HCT116 (cell line): Measurements from ENCODE around the gene ESPNL. TPM values are rescaled to one million over a fixed set of nuclear protein-coding genes. Genes with fewer than 3 reads are reported as not detected.

Experiments used
- ATAC-seq: fragments of 200-7000 bp; cut with Tn5 transposase; 2 replicates; pipeline ENCODE4 v1.9.1; 2020; ENCODE audit warnings: mild to moderate bottlenecking, moderate library complexity
- BruUV-seq: library from RNA; stranded (reverse); fragments of 400-500 nt; replicated peaks from 2 replicates; lab custom pipeline; 2021; lab: Mats Ljungman, UMichigan
- CTCF ChIA-PET: fragments of 300-600 bp; sonication (Branson Sonifier 250); formaldehyde crosslinking; loops from one replicate; lab custom pipeline; 2021; ENCODE audit warnings: antibody characterized with exemption; lab: Charles Lee
- POLR2A ChIA-PET: fragments of 300-600, 350-600 bp; sonication (Branson Sonifier 250); formaldehyde crosslinking; loops from one replicate; lab custom pipeline; 2021; ENCODE audit warnings: antibody characterized with exemption; lab: Charles Lee
- RAD21 ChIA-PET, 2 experiments: fragments of 300-600 bp; sonication (Branson Sonifier 250); formaldehyde crosslinking; loops; one replicate each; lab custom pipeline; 2023; ENCODE audit warnings: low total read pairs in 2 of 2; ENCODE audit not compliant: uncharacterized antibody in 2 of 2, unreplicated experiment in 2 of 2, low non-redundant PET in 1 of 2; lab: Charles Lee
- DNase-seq: peaks from one replicate; pipeline ENCODE4 v3.0.0-alpha.2; 2010; ENCODE audit warnings: low read depth, low spot score
- H2AFZ ChIP-seq: fragments of 200-600 bp; shearing (Covaris generic), sonication (generic); 2 replicates; pipeline ENCODE4 v1.6.1; 2017; ENCODE audit warnings: low read depth, mixed run types, mixed read lengths, antibody characterized with exemption, low read length; ENCODE audit not compliant: poor library complexity, severe bottlenecking
- H3K27ac ChIP-seq: 2 replicates; pipeline ENCODE4 v1.5.1; 2012; ENCODE audit warnings: low read depth, low read length
- H3K27me3 ChIP-seq: fragments of 200-600 bp; sonication (generic); 2 replicates; pipeline ENCODE4 v1.6.1; 2016; ENCODE audit warnings: mixed run types, low read length, mixed read lengths; ENCODE audit not compliant: insufficient read depth
- H3K36me3 ChIP-seq, 2 experiments: fragments of 200-500 bp in 1 of 2; fragments of 200-600 bp in 1 of 2; sonication (Bioruptor generic) in 1 of 2; sonication (generic) in 1 of 2; 2 replicates each; pipeline versions ENCODE4 v1.5.1 to v1.6.1; 2014 to 2016; ENCODE audit warnings: low read length in 2 of 2, inconsistent platforms in 1 of 2, mixed read lengths in 1 of 2, mixed run types in 1 of 2; ENCODE audit not compliant: insufficient read depth in 2 of 2, control insufficient read depth in 1 of 2
- H3K4me1 ChIP-seq, 2 experiments: fragments of 200-600 bp in 1 of 2; sonication (generic) in 1 of 2; 2 replicates each; pipeline versions ENCODE4 v1.5.1 to v1.6.1; 2012 to 2017; ENCODE audit warnings: low read length in 2 of 2, inconsistent platforms in 1 of 2, mild to moderate bottlenecking in 1 of 2, mixed read lengths in 1 of 2, mixed run types in 1 of 2, moderate library complexity in 1 of 2; ENCODE audit not compliant: insufficient read depth in 2 of 2, control insufficient read depth in 1 of 2
- H3K4me2 ChIP-seq: fragments of 200-600 bp; sonication (generic); 2 replicates; pipeline ENCODE4 v1.6.1; 2017; ENCODE audit warnings: mixed run types, low read length, mixed read lengths
- H3K4me3 ChIP-seq, 2 experiments: fragments of 200-600 bp in 1 of 2; sonication (generic) in 1 of 2; replicated peaks in 1 of 2; 2 replicates each; pipeline ENCODE4 v1.5.1; 2011 to 2016; ENCODE audit warnings: low read length in 2 of 2, control low read depth in 1 of 2, low read depth in 1 of 2, mild to moderate bottlenecking in 1 of 2, mixed read lengths in 1 of 2, mixed run types in 1 of 2
- H3K79me2 ChIP-seq: fragments of 200-600 bp; sonication (generic); 2 replicates; pipeline ENCODE4 v1.6.1; 2017; ENCODE audit warnings: mild to moderate bottlenecking, mixed run types, low read length, moderate library complexity, mixed read lengths; ENCODE audit not compliant: insufficient read depth
- H3K9ac ChIP-seq: fragments of 200-600 bp; sonication (generic); 2 replicates; pipeline ENCODE4 v1.6.1; 2016; ENCODE audit warnings: low read length, mixed read lengths
- H3K9me2 ChIP-seq: fragments of 200-600 bp; sonication (generic), shearing (Covaris generic); 2 replicates; pipeline ENCODE4 v1.6.1; 2017; ENCODE audit warnings: mixed run types, mild to moderate bottlenecking, moderate library complexity; ENCODE audit not compliant: insufficient read depth
- H3K9me3 ChIP-seq, 2 experiments: fragments of 200-500 bp in 1 of 2; fragments of 200-600 bp in 1 of 2; sonication (Bioruptor generic) in 1 of 2; sonication (generic) in 1 of 2; 2 replicates each; pipeline ENCODE4 v1.6.1; 2014 to 2017; ENCODE audit warnings: low read length in 2 of 2, mixed read lengths in 2 of 2, inconsistent platforms in 1 of 2, low read depth in 1 of 2, mild to moderate bottlenecking in 1 of 2, mixed run types in 1 of 2, moderate library complexity in 1 of 2; ENCODE audit not compliant: control insufficient read depth in 1 of 2, insufficient read depth in 1 of 2
- H4K20me1 ChIP-seq: fragments of 200-600 bp; sonication (generic), shearing (Covaris generic); 2 replicates; pipeline ENCODE4 v1.6.1; 2017; ENCODE audit warnings: mixed run types, mild to moderate bottlenecking, moderate library complexity; ENCODE audit not compliant: insufficient read depth
- CBX3 ChIP-seq: IDR thresholded peaks from 2 replicates; pipeline ENCODE4 v1.6.1; 2012; ENCODE audit warnings: low read depth
- CEBPB ChIP-seq: IDR thresholded peaks from 2 replicates; pipeline ENCODE4 v1.6.1; 2012; ENCODE audit warnings: low read depth
- CTCF ChIP-seq, 3 experiments: fragments of 200-600 bp in 1 of 3; sonication (generic) in 1 of 3; IDR thresholded peaks in 2 of 3; conservative IDR thresholded peaks in 1 of 3; 2 replicates each; pipeline ENCODE4 v1.5.1; 2012 to 2017; ENCODE audit warnings: low read depth in 2 of 3, low read length in 2 of 3, antibody characterized with exemption in 1 of 3, borderline replicate concordance in 1 of 3, control low read depth in 1 of 3, mild to moderate bottlenecking in 1 of 3, mixed read lengths in 1 of 3, mixed run types in 1 of 3, moderate library complexity in 1 of 3; ENCODE audit not compliant: insufficient read depth in 1 of 3
- ELF1 ChIP-seq: IDR thresholded peaks from 2 replicates; pipeline ENCODE4 v1.6.1; 2012; ENCODE audit warnings: low read depth, borderline replicate concordance
- EZH2phosphoT487 ChIP-seq: fragments of 200-600 bp; IDR thresholded peaks from 2 replicates; pipeline ENCODE4 v1.6.1; 2018; ENCODE audit warnings: antibody characterized with exemption, borderline replicate concordance
- FOSL1 ChIP-seq: IDR thresholded peaks from 2 replicates; pipeline ENCODE4 v1.6.1; 2012; ENCODE audit warnings: low read depth
- JUND ChIP-seq: IDR thresholded peaks from 2 replicates; pipeline ENCODE4 v1.6.1; 2012
- MAX ChIP-seq: IDR thresholded peaks from 2 replicates; pipeline ENCODE4 v1.6.1; 2012
- POLR2A ChIP-seq: IDR thresholded peaks from 2 replicates; pipeline ENCODE4 v1.7.0; 2011; ENCODE audit warnings: borderline replicate concordance; ENCODE audit not compliant: insufficient read depth, insufficient read length; ENCODE audit errors: extremely low read depth
- POLR2AphosphoS5 ChIP-seq: IDR thresholded peaks from 2 replicates; pipeline ENCODE4 v1.6.1; 2011; ENCODE audit warnings: mild to moderate bottlenecking, low read depth, low read length, moderate library complexity
- RAD21 ChIP-seq: IDR thresholded peaks from 2 replicates; pipeline ENCODE4 v1.6.1; 2012; ENCODE audit warnings: low read depth, mild to moderate bottlenecking
- REST ChIP-seq: IDR thresholded peaks from 2 replicates; pipeline ENCODE4 v1.6.1; 2012; ENCODE audit warnings: low read depth
- SP1 ChIP-seq: IDR thresholded peaks from 2 replicates; pipeline ENCODE4 v1.6.1; 2012; ENCODE audit warnings: low read depth
- SRF ChIP-seq: IDR thresholded peaks from 2 replicates; pipeline ENCODE4 v1.6.1; 2012; ENCODE audit warnings: low read depth
- ZFX ChIP-seq: fragments of 450-650 bp; IDR thresholded peaks from 2 replicates; pipeline ENCODE4 v1.6.1; 2017
- intact Hi-C: fragments of 100-400 bp; cut with micrococcal nuclease; formaldehyde crosslinking; loops from 2 replicates; pipeline ENCODE4 v1.10.0; 2022
- total RNA-seq: library from RNA; stranded (reverse); gene quantifications from one replicate; pipeline ENCODE4 v1.2.1, GENCODE V29; 2021; ENCODE audit not compliant: unreplicated experiment
- TF ChIP-seq, protein P1 (sequence below): IDR thresholded peaks from 2 replicates; pipeline ENCODE4 v1.6.1; 2012

ESPNL gene
- total RNA-seq, 1 experiment from 2014 or later = 0.22 TPM

GRCh38 chr2:238066218-238066617 lies 33.9 kb upstream of the ESPNL start:
- intact Hi-C loops = no loop called here
- POLR2A ChIA-PET = no interaction called here
- ATAC-seq = no peak

More at GRCh38 chr2:238066218-238066617, 33.9 kb upstream of the ESPNL start:
- Histone ChIP-seq H3K4me2 (no peak overlapping the region), H3K4me1 (peaks cover 3 to 13% of the 10 kb centered on the region in 2 experiments; a peak in 2 of 4 replicates), H3K36me3 (peaks cover 13 to 43% of the 10 kb centered on the region in 2 experiments; a peak in 3 of 4 replicates), H3K4me3 (no peak overlapping the region), H3K9ac (no peak overlapping the region), H4K20me1 (no peaks in the 10 kb centered on the region), H3K79me2 (peaks cover 37% of the 10 kb centered on the region), H3K27ac (no peak overlapping the region), H3K9me2 (no peaks in the 10 kb centered on the region), H3K9me3 (no peaks in the 10 kb centered on the region), H2AFZ (no peak overlapping the region), H3K27me3 (no peaks in the 10 kb centered on the region)
- TF ChIP-seq, protein P1, sequence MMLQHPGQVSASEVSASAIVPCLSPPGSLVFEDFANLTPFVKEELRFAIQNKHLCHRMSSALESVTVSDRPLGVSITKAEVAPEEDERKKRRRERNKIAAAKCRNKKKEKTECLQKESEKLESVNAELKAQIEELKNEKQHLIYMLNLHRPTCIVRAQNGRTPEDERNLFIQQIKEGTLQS = no peak
- TF ChIP-seq SRF (no peak), EZH2phosphoT487 (no peak), RAD21 (no peak), JUND (no peak), ZFX (no peak), SP1 (no peak), CBX3 (no peak), ELF1 (no peak), POLR2A (no peak), POLR2AphosphoS5 (no peak), CEBPB (no peak), REST (no peak), FOSL1 (no peak), CTCF (IDR thresholded peaks at IDR 0.05 in 2 of 3, conservative IDR thresholded peaks at IDR 0.05 in 1 of 3; ENCODE audit: borderline replicate concordance in 1 of 3, insufficient read depth in 1 of 3, low read depth in 2 of 3, low read length in 2 of 3) (no peak), MAX (no peak)
- RAD21 ChIA-PET = no interaction called here
- CTCF ChIA-PET = no interaction called here
- DNase-seq = no peak
- no TSS peak for BruUV-seq
